Measurements from ENCODE around the gene HSPA12B.

Gene HSPA12B

DNA sequence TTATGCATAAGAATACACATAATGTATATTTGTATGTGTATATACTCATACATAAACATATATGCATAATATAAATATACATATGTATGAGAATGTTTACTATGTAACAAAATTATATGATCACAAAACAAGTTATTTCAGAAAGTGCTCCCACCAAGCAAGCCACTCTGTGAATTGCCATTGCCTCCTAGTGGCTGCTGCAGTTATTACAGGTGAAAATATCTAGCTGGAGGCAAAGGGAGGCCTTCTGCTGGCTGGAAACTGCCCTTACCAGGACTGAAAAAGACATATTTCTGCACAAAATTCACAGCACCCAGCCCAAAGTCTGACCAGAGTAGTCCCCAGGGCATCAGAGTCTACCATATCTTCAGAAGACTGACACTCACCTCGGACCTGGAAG is 36.3 kb upstream of the HSPA12B start:
- Histone ChIP-seq H3K4me1 (ENCODE audit: insufficient read depth, low read length) (no peaks in the 10 kb centered on the region), H3K9ac (ENCODE audit: low read depth, low read length) (no peak overlapping the region), H3K4me3 (ENCODE audit: low read length) (no peak overlapping the region), H3K27ac (ENCODE audit: low read length) (no peak overlapping the region), H3K9me3 (ENCODE audit: insufficient read depth, low read depth, low read length) (no peaks in the 10 kb centered on the region), H3K36me3 (ENCODE audit: insufficient read depth, low read depth, low read length) (no peaks in the 10 kb centered on the region), H3K27me3 (ENCODE audit: insufficient read depth, low read length) (no peaks in the 10 kb centered on the region)

DNA sequence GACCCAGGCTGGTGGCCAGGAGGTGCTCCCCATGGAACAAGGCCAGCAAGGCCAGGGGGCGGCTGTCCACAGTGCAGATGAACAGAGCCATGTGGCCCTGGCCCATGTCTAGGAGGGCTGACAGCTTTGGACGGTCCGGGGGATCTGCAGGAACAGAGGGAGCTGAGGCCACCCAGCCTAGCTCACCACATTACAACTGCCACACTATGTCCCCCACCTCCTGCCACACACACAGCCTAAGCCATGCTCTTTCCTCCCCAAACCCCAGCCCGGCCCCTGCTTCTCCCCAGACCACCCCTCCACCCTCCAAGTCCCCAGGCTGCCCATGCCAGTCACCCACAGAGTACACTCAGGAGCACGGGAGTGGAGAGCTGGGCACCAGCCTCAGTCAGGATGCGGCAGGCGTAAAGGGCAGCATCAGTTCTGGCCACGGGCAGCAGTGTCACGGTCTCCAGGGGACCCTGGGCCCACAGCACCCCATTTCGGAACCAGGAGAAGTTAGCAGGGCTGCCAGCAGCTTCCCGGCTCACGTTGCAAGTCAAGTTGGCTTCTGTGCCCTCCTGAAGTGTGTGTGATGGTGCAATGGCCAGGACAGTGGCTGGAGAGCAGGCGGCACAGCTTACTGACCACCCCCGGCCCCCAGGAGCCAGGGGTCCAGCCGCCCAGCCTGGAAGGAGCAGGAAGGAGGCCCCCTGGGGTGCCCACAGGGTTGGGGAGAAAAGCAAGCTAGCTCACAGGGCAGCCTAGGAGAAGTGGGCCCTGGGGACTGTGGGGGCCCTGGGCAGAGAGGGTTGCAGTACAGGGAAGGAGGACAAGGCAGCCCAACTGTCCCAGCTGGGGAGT is 35.5 kb upstream of the HSPA12B start:
- Histone ChIP-seq H3K27ac (ENCODE audit: low read length) (no peak overlapping the region), H3K27me3 (ENCODE audit: insufficient read depth, low read length) (no peaks in the 10 kb centered on the region), H3K4me1 (ENCODE audit: insufficient read depth, low read length) (no peaks in the 10 kb centered on the region), H3K4me3 (ENCODE audit: low read length) (no peak overlapping the region), H3K36me3 (ENCODE audit: insufficient read depth, low read depth, low read length) (no peaks in the 10 kb centered on the region), H3K9me3 (ENCODE audit: insufficient read depth, low read depth, low read length) (no peaks in the 10 kb centered on the region), H3K9ac (ENCODE audit: low read depth, low read length) (no peak overlapping the region)

DNA sequence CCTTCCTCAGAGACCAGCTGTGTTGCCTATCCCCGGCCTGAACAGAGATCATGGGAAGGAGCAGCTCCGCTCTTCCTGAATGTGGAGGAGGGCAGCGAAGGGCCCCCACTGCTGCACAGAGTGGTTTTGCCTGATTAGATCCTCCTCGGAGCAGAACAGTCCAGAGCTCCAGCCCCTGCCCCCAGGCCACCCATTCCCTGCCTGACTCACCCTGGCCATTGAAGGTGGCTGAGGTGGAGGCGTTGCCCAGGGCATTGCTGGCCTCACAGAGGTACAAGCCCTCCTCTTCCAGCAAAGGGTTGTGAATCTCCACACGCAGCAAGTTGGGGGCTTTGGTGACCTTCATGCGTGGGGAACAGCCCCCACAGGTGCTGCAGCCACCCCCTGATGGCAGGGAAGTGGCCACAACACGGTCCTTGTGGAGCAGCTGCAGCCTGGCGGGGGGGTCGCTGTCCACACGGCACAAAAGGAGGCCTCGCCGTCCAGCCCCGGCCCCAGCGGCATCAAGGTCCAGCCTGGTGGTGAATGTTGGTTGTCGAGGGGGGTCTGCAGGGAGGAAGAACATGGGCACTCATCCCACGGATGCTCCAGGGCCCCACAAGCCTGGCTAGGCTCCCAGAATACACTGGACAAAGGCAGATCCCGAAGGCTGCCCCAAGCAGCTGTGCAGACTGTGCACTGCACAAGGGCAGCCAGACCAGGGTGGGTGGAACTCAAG is 34.7 kb upstream of the HSPA12B start:
- Histone ChIP-seq H3K4me1 (ENCODE audit: insufficient read depth, low read length) (no peaks in the 10 kb centered on the region), H3K4me3 (ENCODE audit: low read length) (no peak overlapping the region), H3K27me3 (ENCODE audit: insufficient read depth, low read length) (no peaks in the 10 kb centered on the region), H3K9me3 (ENCODE audit: insufficient read depth, low read depth, low read length) (no peaks in the 10 kb centered on the region), H3K9ac (ENCODE audit: low read depth, low read length) (no peak overlapping the region), H3K36me3 (ENCODE audit: insufficient read depth, low read depth, low read length) (no peaks in the 10 kb centered on the region), H3K27ac (ENCODE audit: low read length) (no peak overlapping the region)

DNA sequence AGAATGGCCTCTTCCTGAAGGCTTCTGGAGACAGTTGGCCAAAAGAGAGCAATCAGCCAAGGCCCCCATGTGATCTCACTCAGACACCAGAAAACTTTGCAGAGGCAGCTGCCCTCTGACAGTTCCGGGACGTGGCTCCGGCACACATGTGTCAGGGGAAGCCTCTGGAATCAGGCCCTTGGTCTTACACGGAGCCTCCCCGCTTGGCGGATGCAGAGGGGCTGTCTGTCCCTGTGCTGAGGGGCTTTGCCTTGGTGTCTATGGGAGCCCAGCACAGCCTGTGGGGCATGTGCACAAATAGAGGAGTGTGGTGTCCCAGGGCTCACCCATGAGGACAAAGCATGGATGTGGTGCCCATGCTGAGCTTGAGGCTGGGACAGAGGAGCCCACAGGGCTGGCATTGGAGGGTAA is 33.9 kb upstream of the HSPA12B start:
- H3K4me1 ChIP-seq (ENCODE audit: insufficient read depth, low read length): no peaks in the 10 kb centered on the region
- H3K36me3 ChIP-seq (ENCODE audit: insufficient read depth, low read depth, low read length): no peaks in the 10 kb centered on the region
- H3K27me3 ChIP-seq (ENCODE audit: insufficient read depth, low read length): no peaks in the 10 kb centered on the region
- no peak overlapping the region for H3K4me3 ChIP-seq (ENCODE audit: low read length)
- H3K9me3 ChIP-seq (ENCODE audit: insufficient read depth, low read depth, low read length): no peaks in the 10 kb centered on the region
- H3K27ac ChIP-seq (ENCODE audit: low read length): no peak overlapping the region
- H3K9ac ChIP-seq (ENCODE audit: low read depth, low read length): no peak overlapping the region

DNA sequence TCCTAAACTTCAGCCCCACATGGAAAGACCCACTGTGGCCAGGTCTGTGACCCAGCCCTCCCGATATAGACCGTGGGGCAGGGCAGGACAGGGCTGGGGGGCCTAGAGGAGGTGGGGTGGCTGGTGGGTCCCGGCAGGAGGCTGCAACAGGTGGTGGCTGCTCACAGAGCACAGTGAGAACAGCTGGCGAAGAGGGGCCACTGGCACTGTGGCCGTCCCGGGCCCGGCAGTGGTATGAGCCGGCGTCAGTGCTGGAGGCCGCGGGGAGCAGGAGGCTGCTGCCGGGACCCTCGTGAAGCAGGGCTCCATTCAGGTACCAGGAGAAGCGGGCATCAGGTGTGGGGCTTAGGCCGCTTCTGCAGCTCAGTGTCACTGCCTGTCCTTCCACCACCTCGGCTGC is 33.4 kb upstream of the HSPA12B start:
- H3K27ac ChIP-seq (ENCODE audit: low read length): no peak overlapping the region
- no peaks in the 10 kb centered on the region for H3K9me3 ChIP-seq (ENCODE audit: insufficient read depth, low read depth, low read length)
- H3K4me1 ChIP-seq (ENCODE audit: insufficient read depth, low read length): no peaks in the 10 kb centered on the region
- no peak overlapping the region for H3K4me3 ChIP-seq (ENCODE audit: low read length)
- H3K9ac ChIP-seq (ENCODE audit: low read depth, low read length): no peak overlapping the region
- H3K36me3 ChIP-seq (ENCODE audit: insufficient read depth, low read depth, low read length): no peaks in the 10 kb centered on the region
- no peaks in the 10 kb centered on the region for H3K27me3 ChIP-seq (ENCODE audit: insufficient read depth, low read length)

DNA sequence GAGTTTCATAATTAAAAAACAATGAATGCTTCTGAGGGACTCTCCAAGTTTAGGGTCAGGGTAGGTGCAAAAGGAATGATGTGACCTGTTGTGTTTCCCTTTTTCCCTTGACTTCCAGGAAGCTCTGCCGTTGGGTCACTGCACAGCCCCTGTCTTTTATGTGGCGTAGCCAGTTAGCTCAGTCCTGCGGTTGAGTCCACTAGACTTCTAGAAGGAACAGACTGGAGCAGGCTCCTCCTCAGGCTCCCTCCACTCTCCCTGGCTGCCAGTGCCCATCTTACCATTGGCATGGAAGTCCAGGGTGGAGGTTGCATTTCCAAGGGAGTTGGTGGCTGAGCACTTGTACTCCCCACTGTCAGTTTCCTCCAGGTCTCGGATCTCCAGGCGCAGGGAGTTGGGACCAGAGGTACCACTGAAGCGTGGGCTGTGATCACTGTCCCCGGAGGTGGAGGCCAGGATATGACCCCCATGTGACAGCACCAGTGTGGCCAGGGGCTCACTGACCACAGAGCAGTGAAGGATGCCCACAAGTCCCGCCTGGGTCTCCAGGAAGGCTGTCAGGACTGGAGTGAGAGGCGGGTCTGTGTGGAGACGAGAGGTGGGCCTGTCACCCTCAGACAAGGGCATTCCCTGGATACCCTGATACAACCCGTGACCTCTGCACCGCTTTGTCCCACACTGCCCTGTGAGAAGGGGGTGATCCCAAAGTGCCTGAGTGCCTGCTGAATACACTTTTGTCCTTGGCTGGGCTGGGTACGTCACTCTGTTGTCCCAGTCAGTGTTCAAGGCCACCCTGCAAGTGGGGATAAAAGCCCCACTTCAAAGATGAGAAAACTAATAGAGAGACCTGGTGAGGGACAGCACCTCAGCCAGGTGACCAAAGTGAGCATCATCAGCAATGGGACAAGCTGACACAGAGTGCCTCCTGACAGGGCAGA is 31.2 kb upstream of the HSPA12B start:
- Histone ChIP-seq H3K9me3 (ENCODE audit: insufficient read depth, low read depth, low read length) (no peaks in the 10 kb centered on the region), H3K27ac (ENCODE audit: low read length) (no peak overlapping the region), H3K4me3 (ENCODE audit: low read length) (no peak overlapping the region), H3K9ac (ENCODE audit: low read depth, low read length) (no peak overlapping the region), H3K27me3 (ENCODE audit: insufficient read depth, low read length) (no peaks in the 10 kb centered on the region), H3K36me3 (ENCODE audit: insufficient read depth, low read depth, low read length) (no peaks in the 10 kb centered on the region), H3K4me1 (ENCODE audit: insufficient read depth, low read length) (no peaks in the 10 kb centered on the region)

DNA sequence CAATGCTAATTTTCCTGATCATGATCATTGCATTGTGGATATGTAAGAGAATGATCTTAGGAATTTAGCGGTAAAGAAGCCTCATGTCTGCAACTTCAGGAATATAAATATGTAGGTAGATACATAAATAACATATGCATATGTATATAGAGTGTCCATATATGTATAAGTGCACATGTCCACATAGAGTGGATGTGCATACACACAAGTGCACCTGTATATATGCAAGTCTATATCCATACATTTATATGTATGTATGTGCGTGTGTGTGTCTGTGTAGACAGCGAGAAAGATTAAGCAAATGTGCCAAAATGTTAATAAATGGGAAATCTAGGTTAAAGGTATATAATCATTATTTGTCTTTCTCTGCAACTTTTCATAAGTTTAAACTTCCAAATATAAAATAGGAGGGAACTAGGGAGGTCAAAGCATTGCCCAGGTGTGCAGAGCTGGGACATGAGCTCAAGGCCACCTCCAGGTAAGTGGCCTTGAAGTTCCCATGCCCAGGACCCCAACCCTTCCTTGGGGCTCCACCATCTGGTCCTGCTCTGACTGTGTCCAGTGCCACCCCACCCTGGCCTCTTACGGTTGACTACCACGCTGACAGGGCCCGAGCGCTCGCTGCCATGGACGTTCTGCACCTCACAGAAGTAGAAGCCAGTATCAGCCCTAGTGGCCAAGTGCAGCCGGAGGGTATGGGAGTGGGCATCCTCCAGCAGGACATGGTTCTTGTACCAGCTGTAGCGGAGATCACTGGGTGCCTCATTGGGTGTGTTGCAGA is 29.7 kb upstream of the HSPA12B start:
- Histone ChIP-seq H3K9me3 (ENCODE audit: insufficient read depth, low read depth, low read length) (no peaks in the 10 kb centered on the region), H3K9ac (ENCODE audit: low read depth, low read length) (no peak overlapping the region), H3K4me3 (ENCODE audit: low read length) (no peak overlapping the region), H3K27me3 (ENCODE audit: insufficient read depth, low read length) (no peaks in the 10 kb centered on the region), H3K36me3 (ENCODE audit: insufficient read depth, low read depth, low read length) (no peaks in the 10 kb centered on the region), H3K4me1 (ENCODE audit: insufficient read depth, low read length) (no peaks in the 10 kb centered on the region), H3K27ac (ENCODE audit: low read length) (no peak overlapping the region)

DNA sequence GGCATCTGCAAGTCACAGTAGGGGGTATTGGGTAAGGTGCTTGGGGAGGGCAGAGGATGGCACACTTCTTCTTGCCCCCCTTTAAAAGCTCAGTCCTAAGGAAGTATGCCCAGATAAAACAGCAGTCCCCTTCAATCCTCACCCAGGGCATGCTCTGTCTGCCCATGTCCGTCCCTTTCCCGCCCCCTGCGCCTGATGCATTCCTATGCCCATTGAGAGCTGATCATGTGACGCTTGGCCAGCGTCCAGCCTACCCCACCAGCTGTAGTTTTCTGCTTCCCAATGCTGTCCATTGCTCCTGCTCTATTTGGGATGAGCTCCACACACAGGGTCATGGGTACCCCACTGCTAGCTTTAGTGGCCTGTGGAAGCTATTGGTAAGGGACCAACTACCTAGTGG is 28.4 kb upstream of the HSPA12B start:
- Histone ChIP-seq H3K4me1 (ENCODE audit: insufficient read depth, low read length) (no peaks in the 10 kb centered on the region), H3K27ac (ENCODE audit: low read length) (no peak overlapping the region), H3K9me3 (ENCODE audit: insufficient read depth, low read depth, low read length) (no peaks in the 10 kb centered on the region), H3K27me3 (ENCODE audit: insufficient read depth, low read length) (no peaks in the 10 kb centered on the region), H3K4me3 (ENCODE audit: low read length) (no peak overlapping the region), H3K9ac (ENCODE audit: low read depth, low read length) (no peak overlapping the region), H3K36me3 (ENCODE audit: insufficient read depth, low read depth, low read length) (no peaks in the 10 kb centered on the region)

DNA sequence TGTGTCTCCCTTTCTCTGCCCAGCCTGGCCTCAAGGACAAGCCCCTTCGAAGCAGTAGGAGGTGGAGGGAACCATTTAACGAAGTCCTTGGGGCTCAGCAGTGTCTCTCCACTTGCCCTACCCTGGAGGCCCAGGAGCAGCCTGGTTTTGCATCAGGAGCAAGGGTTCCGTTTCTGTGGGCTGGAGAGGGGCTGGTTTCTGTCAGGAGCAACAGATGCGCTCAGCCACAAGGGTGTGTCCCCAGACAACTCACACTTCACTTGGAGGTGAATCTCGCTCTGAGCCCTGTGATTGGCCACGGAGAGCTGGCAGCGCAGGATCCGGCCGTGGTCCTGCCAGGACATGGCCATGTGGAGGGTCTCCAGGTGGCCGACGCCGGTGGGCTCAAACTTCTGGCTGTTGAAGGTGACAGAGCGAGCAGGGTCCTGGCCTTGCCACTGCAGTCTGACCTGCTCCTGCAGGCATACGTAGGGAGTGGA is 27.0 kb upstream of the HSPA12B start:
- H3K4me1 ChIP-seq (ENCODE audit: insufficient read depth, low read length): no peaks in the 10 kb centered on the region
- H3K9ac ChIP-seq (ENCODE audit: low read depth, low read length): no peak overlapping the region

DNA sequence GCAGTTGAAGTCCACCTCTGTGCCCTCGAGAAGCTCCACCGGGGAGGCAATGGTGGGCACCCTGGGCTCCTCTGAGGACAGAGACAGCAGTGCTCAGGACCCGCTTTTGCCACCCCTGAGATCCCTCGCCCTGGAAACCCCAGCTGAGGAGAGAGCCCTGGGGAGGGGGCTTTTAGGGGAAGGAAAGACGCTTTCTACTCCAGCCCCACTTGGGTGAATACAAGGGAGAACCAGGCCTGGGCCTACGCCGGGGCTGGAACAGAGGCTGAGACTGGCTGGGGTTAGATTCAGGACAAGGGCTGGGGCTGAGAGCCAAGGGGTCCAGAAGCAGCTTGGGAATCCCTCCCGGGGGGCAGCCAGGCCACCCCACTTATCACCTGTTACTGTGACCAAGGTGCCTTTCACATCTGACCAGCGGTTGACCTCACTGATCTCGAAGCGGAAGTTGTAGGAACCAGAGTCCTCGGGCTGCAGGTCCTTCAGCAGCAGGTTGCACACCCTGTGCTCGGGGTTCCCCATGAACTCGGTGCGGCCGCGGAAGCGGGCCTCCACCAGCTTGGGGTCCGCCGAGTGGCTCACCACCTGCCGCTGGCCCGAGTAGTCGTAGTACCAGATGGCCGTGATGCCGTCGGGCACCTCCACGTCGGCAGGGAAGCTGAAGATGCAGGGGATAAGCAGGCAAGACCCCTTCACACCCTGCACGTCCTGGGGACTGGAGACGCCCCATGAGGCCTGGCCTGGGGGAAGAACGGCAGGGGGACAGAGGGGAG is 26.3 kb upstream of the HSPA12B start:
- no peaks in the 10 kb centered on the region for H3K27me3 ChIP-seq (ENCODE audit: insufficient read depth, low read length)
- H3K27ac ChIP-seq (ENCODE audit: low read length): no peak overlapping the region
- no peaks in the 10 kb centered on the region for H3K36me3 ChIP-seq (ENCODE audit: insufficient read depth, low read depth, low read length)
- no peaks in the 10 kb centered on the region for H3K4me1 ChIP-seq (ENCODE audit: insufficient read depth, low read length)
- no peaks in the 10 kb centered on the region for H3K9me3 ChIP-seq (ENCODE audit: insufficient read depth, low read depth, low read length)
- H3K4me3 ChIP-seq (ENCODE audit: low read length): no peak overlapping the region
- no peak overlapping the region for H3K9ac ChIP-seq (ENCODE audit: low read depth, low read length)

More for the DNA sequence above, 27.0 kb upstream of the HSPA12B start:
- no peak overlapping the region for H3K4me3 ChIP-seq (ENCODE audit: low read length)
- H3K27me3 ChIP-seq (ENCODE audit: insufficient read depth, low read length): no peaks in the 10 kb centered on the region
- H3K9me3 ChIP-seq (ENCODE audit: insufficient read depth, low read depth, low read length): no peaks in the 10 kb centered on the region
- H3K36me3 ChIP-seq (ENCODE audit: insufficient read depth, low read depth, low read length): no peaks in the 10 kb centered on the region
- no peak overlapping the region for H3K27ac ChIP-seq (ENCODE audit: low read length)

Data from iPS-20b (cell line).